AG04450 (cell line): ENCODE measurements around the gene DIP2C. TPM values are rescaled to one million over a fixed set of nuclear protein-coding genes. Genes with fewer than 3 reads are reported as not detected.

ENCODE experiments used
- CTCF ChIA-PET: fragments of 300-600, 350-600 bp; formaldehyde crosslinking; extraction: SDS; loops from one replicate; lab custom pipeline; 2022; ENCODE audit warnings: antibody characterized with exemption, inconsistent platforms; lab: Charles Lee
- POLR2A ChIA-PET: fragments of 350-600 bp; formaldehyde crosslinking; extraction: SDS; loops from one replicate; lab custom pipeline; 2021; ENCODE audit warnings: antibody characterized with exemption, inconsistent platforms; lab: Yijun Ruan, JAX
- DNase-seq: peaks from one replicate; pipeline ENCODE4 v3.0.0-alpha.2; 2011; ENCODE audit warnings: low read depth, low spot score
- H3K27ac ChIP-seq: one replicate; pipeline ENCODE4 v1.5.1; 2012; ENCODE audit warnings: low read depth, low read length, control low read depth
- H3K27me3 ChIP-seq: one replicate; pipeline ENCODE4 v1.6.0; 2012; ENCODE audit warnings: low read length; ENCODE audit not compliant: control insufficient read depth, insufficient read depth
- H3K4me3 ChIP-seq: 2 replicates; pipeline ENCODE4 v1.5.1; 2011; ENCODE audit warnings: mild to moderate bottlenecking, low read depth, low read length, control low read depth
- H3K9me3 ChIP-seq: 2 replicates; pipeline ENCODE4 v1.5.1; 2012; ENCODE audit warnings: low read length; ENCODE audit not compliant: control insufficient read depth, insufficient read depth
- polyA plus RNA-seq: library from polyadenylated mRNA; depleted of rRNA; stranded (reverse); fragments of >200 nt; gene quantifications from 2 replicates; pipeline ENCODE4 v1.2.3, GENCODE V29; 2011
- TF ChIP-seq, protein P1 (sequence below): IDR thresholded peaks from 2 replicates; pipeline ENCODE4 v1.5.1; 2011; ENCODE audit warnings: low read depth, low read length, control low read depth, inconsistent platforms

The DIP2C gene
- polyA plus RNA-seq, 1 experiment, result 9.6 TPM

GRCh38 chr10:472241-472910 is 217.1 kb downstream of the DIP2C start:
- no peak overlapping the region for H3K27ac ChIP-seq
- no peak for DNase-seq
- TF ChIP-seq, protein P1, sequence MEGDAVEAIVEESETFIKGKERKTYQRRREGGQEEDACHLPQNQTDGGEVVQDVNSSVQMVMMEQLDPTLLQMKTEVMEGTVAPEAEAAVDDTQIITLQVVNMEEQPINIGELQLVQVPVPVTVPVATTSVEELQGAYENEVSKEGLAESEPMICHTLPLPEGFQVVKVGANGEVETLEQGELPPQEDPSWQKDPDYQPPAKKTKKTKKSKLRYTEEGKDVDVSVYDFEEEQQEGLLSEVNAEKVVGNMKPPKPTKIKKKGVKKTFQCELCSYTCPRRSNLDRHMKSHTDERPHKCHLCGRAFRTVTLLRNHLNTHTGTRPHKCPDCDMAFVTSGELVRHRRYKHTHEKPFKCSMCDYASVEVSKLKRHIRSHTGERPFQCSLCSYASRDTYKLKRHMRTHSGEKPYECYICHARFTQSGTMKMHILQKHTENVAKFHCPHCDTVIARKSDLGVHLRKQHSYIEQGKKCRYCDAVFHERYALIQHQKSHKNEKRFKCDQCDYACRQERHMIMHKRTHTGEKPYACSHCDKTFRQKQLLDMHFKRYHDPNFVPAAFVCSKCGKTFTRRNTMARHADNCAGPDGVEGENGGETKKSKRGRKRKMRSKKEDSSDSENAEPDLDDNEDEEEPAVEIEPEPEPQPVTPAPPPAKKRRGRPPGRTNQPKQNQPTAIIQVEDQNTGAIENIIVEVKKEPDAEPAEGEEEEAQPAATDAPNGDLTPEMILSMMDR, result no peak
- H3K4me3 ChIP-seq, result no peak overlapping the region
- H3K9me3 ChIP-seq, result no peaks in the 10 kb centered on the region; the same call in 1 of the 2 replicates
- POLR2A ChIA-PET, result no interaction called here
- H3K27me3 ChIP-seq, result no peaks in the 10 kb centered on the region
- CTCF ChIA-PET, result no interaction called here

GRCh38 chr10:470339-471003 is 219.0 kb downstream of the DIP2C start:
- H3K27ac ChIP-seq, result no peak overlapping the region
- no peaks in the 10 kb centered on the region; the same call in 1 of the 2 replicates for H3K9me3 ChIP-seq
- no peaks in the 10 kb centered on the region for H3K27me3 ChIP-seq
- ChIA-PET CTCF (no interaction called here), POLR2A (no interaction called here)
- DNase-seq, result no peak
- H3K4me3 ChIP-seq, result no peak overlapping the region
- TF ChIP-seq, protein P1, result no peak

DNA sequence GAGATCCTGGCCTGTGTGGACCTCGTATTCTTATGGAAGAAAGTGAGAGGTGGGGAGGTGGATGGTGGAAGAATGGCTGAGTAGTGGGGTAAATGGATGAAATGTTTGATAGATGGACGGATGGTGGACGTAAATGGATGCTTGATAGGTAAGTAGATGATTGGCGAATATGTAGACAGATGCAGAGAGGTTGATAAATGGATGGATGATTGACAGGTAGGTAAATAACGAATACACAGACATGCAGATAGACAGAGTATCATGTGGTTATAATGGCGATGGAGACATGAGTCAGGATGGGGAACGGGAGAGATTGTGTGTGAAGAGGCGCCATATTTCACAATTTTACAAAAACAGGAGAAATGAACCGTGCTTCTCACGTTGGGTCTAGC is 219.5 kb downstream of the DIP2C start:
- Histone ChIP-seq H3K27ac (no peak overlapping the region), H3K4me3 (no peak overlapping the region), H3K27me3 (no peaks in the 10 kb centered on the region), H3K9me3 (no peaks in the 10 kb centered on the region; the same call in 1 of the 2 replicates)
- CTCF ChIA-PET, result no interaction called here
- TF ChIP-seq, protein P1, result no peak
- no peak for DNase-seq
- POLR2A ChIA-PET, result no interaction called here

GRCh38 chr10:459743-460142 is 229.7 kb downstream of the DIP2C start:
- no peak overlapping the region for H3K4me3 ChIP-seq
- ChIA-PET POLR2A (no interaction called here), CTCF (no interaction called here)
- DNase-seq, result no peak
- TF ChIP-seq, protein P1, result no peak
- no peaks in the 10 kb centered on the region for H3K9me3 ChIP-seq
- H3K27me3 ChIP-seq, result no peaks in the 10 kb centered on the region
- H3K27ac ChIP-seq, result no peak overlapping the region

- Histone ChIP-seq H3K9me3 (peaks cover 3% of the 10 kb centered on the region; the same call in 1 of the 2 replicates), H3K4me3 (no peak overlapping the region), H3K27ac (no peak overlapping the region), H3K27me3 (no peaks in the 10 kb centered on the region)
- TF ChIP-seq, protein P1, result no peak
- ChIA-PET CTCF (no interaction called here), POLR2A (no interaction called here)
- no peak for DNase-seq
These were observed 231.0 kb downstream of the DIP2C start for GRCh38 chr10:458421-458851.
